ENCODE data around the gene DMXL1.
"Not testable (repeated sequence)": the region's sequence is repeated elsewhere in the genome, so short reads cannot be mapped to it uniquely, and the experiment has no call there.

Gene DMXL1

DNA sequence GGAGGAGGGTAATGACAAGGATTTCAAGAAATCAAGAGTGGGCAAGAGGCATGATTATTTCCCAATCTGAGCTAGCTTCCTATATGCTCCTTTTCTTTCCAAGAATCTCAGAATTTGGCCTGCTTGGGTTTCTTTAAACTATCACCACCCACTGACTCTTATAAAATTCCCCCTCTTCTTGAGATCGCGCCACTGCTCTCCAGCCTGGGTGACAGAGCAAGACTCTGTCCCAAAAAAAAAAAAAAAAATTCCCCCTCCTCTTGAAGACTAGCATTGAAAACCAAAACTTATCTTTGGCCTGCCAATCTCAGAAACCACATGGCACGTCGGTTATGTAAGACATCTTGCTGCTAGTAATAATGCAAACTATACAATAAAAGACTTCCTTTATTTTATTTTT lies 3.4 kb upstream of the DMXL1 start:
- no peak for TF ChIP-seq CTCF (conservative IDR thresholded peaks at IDR 0.05; ENCODE audit: low read depth, low read length)
- DNase-seq (ENCODE audit: low read depth): no peak

GRCh38 chr5:119070578-119070827 lies 384 bp upstream of the DMXL1 start:
- no peak for TF ChIP-seq CTCF (conservative IDR thresholded peaks at IDR 0.05; ENCODE audit: low read depth, low read length)
- DNase-seq (ENCODE audit: low read depth): no peak
- peak overlapping the region; percentile 90 for H3K4me3 ChIP-seq (ENCODE audit: low read length)

More for the DNA sequence above, 3.4 kb upstream of the DMXL1 start:
- no peak overlapping the region for H3K4me3 ChIP-seq (ENCODE audit: low read length)

GRCh38 chr5:119071561-119071995 lies 691 bp downstream of the DMXL1 start:
- H3K4me3 ChIP-seq (ENCODE audit: low read length): peak overlapping the region; percentile 90
- DNase-seq (ENCODE audit: low read depth): no peak
- no peak for TF ChIP-seq CTCF (conservative IDR thresholded peaks at IDR 0.05; ENCODE audit: low read depth, low read length)

DNA sequence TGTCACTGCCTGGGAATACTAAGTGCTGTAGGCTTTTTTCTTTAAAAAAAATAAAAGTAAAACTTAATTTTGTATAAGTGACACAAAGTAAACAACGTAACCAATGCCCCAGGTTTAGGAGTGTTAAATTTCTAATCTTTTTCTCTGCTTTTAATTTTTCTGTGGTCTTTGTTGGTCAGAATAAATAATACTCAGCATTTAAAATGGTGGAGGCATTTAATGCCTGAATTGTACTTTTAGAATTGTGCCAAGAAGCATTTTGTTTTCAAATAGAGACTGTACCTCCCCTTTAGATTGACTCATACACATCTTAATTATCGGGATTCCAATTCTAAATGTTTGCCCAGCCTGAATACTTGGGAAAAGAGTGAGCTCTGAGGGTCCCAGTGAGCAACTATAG lies 1.6 kb downstream of the DMXL1 start:
- TF ChIP-seq CTCF (conservative IDR thresholded peaks at IDR 0.05; ENCODE audit: low read depth, low read length): no peak
- DNase-seq (ENCODE audit: low read depth): no peak

GRCh38 chr5:119073746-119074337 lies 3.0 kb downstream of the DMXL1 start:
- not testable (repeated sequence) for DNase-seq (ENCODE audit: low read depth); H3K4me3 ChIP-seq (ENCODE audit: low read length)

More for the DNA sequence above, 1.6 kb downstream of the DMXL1 start:
- peak overlapping the region; percentile 90 for H3K4me3 ChIP-seq (ENCODE audit: low read length)

GRCh38 chr5:119074419-119074818 lies 3.5 kb downstream of the DMXL1 start:
- no peak for TF ChIP-seq CTCF (conservative IDR thresholded peaks at IDR 0.05; ENCODE audit: low read depth, low read length)
- DNase-seq (ENCODE audit: low read depth): no peak
- H3K4me3 ChIP-seq (ENCODE audit: low read length): no peak overlapping the region

- DNase-seq (ENCODE audit: low read depth); H3K4me3 ChIP-seq (ENCODE audit: low read length): not testable (repeated sequence)
These were observed 4.4 kb downstream of the DMXL1 start for GRCh38 chr5:119075269-119075668.

DNA sequence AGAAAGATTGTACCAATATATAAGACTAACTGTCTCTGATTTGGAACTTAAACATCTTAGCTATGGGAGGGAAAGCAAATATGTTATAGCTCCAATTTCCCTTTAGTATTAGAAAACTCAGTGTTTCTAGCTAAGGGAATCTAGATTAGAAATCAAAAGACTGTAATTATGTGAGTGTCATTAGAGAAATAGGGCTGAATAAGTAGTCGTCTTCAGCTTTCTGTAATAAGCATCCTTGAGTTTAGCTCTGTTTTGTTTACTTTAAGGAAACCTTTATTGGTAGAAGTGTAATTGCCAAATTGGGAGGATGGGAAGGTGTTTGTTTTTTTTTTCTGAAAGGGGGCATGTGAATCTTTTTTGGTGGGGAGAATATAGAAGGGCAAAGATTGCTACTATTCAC lies 5.2 kb downstream of the DMXL1 start:
- H3K4me3 ChIP-seq (ENCODE audit: low read length): no peak overlapping the region
- no peak for DNase-seq (ENCODE audit: low read depth)
- TF ChIP-seq CTCF (conservative IDR thresholded peaks at IDR 0.05; ENCODE audit: low read depth, low read length): no peak

All from retinal pigment epithelial cell (primary cell).